IPS-15b (cell line): Measurements from ENCODE around the gene FADS6.
"Not testable (repeated sequence)": the region's sequence is repeated elsewhere in the genome, so short reads cannot be mapped to it uniquely, and the experiment has no call there.

Source experiments
- H3K27me3 ChIP-seq: one replicate; pipeline ENCODE4 v1.6.1; 2013; ENCODE audit warnings: low read length; ENCODE audit not compliant: control insufficient read depth, insufficient read depth
- H3K36me3 ChIP-seq: one replicate; pipeline ENCODE4 v1.6.1; 2013; ENCODE audit warnings: low read length; ENCODE audit not compliant: control insufficient read depth, insufficient read depth
- H3K4me1 ChIP-seq: one replicate; pipeline ENCODE4 v1.6.1; 2013; ENCODE audit warnings: mild to moderate bottlenecking, low read length; ENCODE audit not compliant: control insufficient read depth, insufficient read depth
- H3K4me3 ChIP-seq: one replicate; pipeline ENCODE4 v1.5.1; 2013; ENCODE audit warnings: low read depth, low read length
- H3K9ac ChIP-seq: one replicate; pipeline ENCODE4 v1.6.1; 2013; ENCODE audit warnings: low read depth, mild to moderate bottlenecking, low read length
- H3K9me3 ChIP-seq: one replicate; pipeline ENCODE4 v1.6.1; 2013; ENCODE audit warnings: mild to moderate bottlenecking, low read length; ENCODE audit not compliant: control insufficient read depth, insufficient read depth

Gene FADS6

GRCh38 chr17:74919440-74920305 lies 26.2 kb upstream of the FADS6 start:
- peaks cover 27% of the 10 kb centered on the region for H3K27me3 ChIP-seq
- H3K4me1 ChIP-seq = peaks cover 3% of the 10 kb centered on the region
- no peak overlapping the region for H3K4me3 ChIP-seq
- H3K9me3 ChIP-seq = no peaks in the 10 kb centered on the region
- no peak overlapping the region for H3K9ac ChIP-seq
- H3K36me3 ChIP-seq = peaks cover 3% of the 10 kb centered on the region

DNA sequence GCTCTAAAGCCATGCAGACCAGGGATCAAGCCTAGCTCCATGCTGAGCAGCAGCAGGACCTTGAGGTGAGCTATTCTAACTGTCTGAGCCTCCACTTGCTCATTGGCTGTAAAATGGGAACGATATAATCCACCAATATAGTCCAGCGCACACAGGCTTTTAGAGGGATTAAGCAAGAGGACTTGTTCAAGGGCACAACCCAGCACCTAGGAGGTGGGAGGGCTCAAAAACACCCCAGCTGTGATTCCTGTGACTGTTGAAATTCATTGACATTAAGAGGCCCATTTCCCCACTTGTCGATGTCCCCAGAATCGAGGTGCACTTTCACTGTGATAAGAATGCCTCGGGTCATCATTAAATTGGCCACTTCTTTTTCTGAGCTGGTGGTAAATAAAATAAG lies 25.5 kb upstream of the FADS6 start:
- no peaks in the 10 kb centered on the region for H3K9me3 ChIP-seq
- H3K4me1 ChIP-seq = peaks cover 3% of the 10 kb centered on the region
- peaks cover 20% of the 10 kb centered on the region for H3K27me3 ChIP-seq
- H3K36me3 ChIP-seq = peaks cover 3% of the 10 kb centered on the region
- H3K9ac ChIP-seq = no peak overlapping the region
- H3K4me3 ChIP-seq = no peak overlapping the region

- H3K4me3 ChIP-seq = no peak overlapping the region
- H3K9me3 ChIP-seq = no peaks in the 10 kb centered on the region
- peaks cover 3% of the 10 kb centered on the region for H3K36me3 ChIP-seq
- no peak overlapping the region for H3K9ac ChIP-seq
- peaks cover 11% of the 10 kb centered on the region for H3K27me3 ChIP-seq
- peaks cover 1% of the 10 kb centered on the region for H3K4me1 ChIP-seq
Observed at GRCh38 chr17:74917430-74917829, 24.0 kb upstream of the FADS6 start.

- no peak overlapping the region for H3K4me3 ChIP-seq
- H3K4me1 ChIP-seq = no peaks in the 10 kb centered on the region
- H3K9ac ChIP-seq = no peak overlapping the region
- H3K27me3 ChIP-seq = peaks cover 6% of the 10 kb centered on the region
- H3K36me3 ChIP-seq = peaks cover 3% of the 10 kb centered on the region
- no peaks in the 10 kb centered on the region for H3K9me3 ChIP-seq
Observed at GRCh38 chr17:74916851-74917199, 23.4 kb upstream of the FADS6 start.

- Histone ChIP-seq H3K36me3 (peaks cover 3% of the 10 kb centered on the region), H3K9me3 (no peaks in the 10 kb centered on the region), H3K4me3 (no peak overlapping the region), H3K4me1 (no peaks in the 10 kb centered on the region), H3K9ac (no peak overlapping the region), H3K27me3 (peaks cover 3% of the 10 kb centered on the region)
Observed at GRCh38 chr17:74916136-74916850, 22.9 kb upstream of the FADS6 start.

GRCh38 chr17:74911423-74911822 lies 18.0 kb upstream of the FADS6 start:
- not testable (repeated sequence) for H3K36me3 ChIP-seq, H3K4me1 ChIP-seq, H3K27me3 ChIP-seq, H3K9ac ChIP-seq, H3K4me3 ChIP-seq, H3K9me3 ChIP-seq

DNA sequence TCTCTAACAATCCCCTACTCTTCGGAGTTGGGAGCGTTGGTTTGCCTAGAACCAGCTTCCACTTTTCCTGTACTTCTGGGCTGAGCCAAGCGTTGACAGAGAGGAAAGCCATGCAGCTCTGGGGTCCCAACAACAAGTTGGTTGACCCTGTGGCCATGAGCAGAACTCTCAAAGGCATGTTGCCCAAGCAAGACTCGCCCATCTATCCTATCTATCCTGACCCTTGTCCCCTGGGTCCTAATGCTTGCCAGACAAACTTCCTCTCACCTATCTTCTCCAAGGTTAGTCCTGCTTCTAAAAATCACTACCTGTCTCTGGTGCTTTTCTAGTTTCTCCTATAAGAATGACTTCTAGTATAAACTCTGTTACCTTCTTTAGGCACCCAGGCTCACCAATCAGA lies 15.7 kb upstream of the FADS6 start:
- not testable (repeated sequence) for H3K27me3 ChIP-seq, H3K9me3 ChIP-seq, H3K36me3 ChIP-seq, H3K4me3 ChIP-seq, H3K9ac ChIP-seq, H3K4me1 ChIP-seq

GRCh38 chr17:74907012-74907411 lies 13.6 kb upstream of the FADS6 start:
- H3K9ac ChIP-seq = no peak overlapping the region
- H3K9me3 ChIP-seq = no peaks in the 10 kb centered on the region
- no peaks in the 10 kb centered on the region for H3K27me3 ChIP-seq
- peaks cover 5% of the 10 kb centered on the region for H3K4me1 ChIP-seq
- H3K4me3 ChIP-seq = no peak overlapping the region
- no peaks in the 10 kb centered on the region for H3K36me3 ChIP-seq

GRCh38 chr17:74906214-74906793 lies 12.9 kb upstream of the FADS6 start:
- H3K9me3 ChIP-seq, H3K36me3 ChIP-seq, H3K4me3 ChIP-seq, H3K9ac ChIP-seq, H3K27me3 ChIP-seq, H3K4me1 ChIP-seq: not testable (repeated sequence)

GRCh38 chr17:74904687-74905409 lies 11.4 kb upstream of the FADS6 start:
- H3K9ac ChIP-seq = no peak overlapping the region
- H3K4me3 ChIP-seq = no peak overlapping the region
- H3K36me3 ChIP-seq = no peaks in the 10 kb centered on the region
- H3K27me3 ChIP-seq = no peaks in the 10 kb centered on the region
- no peaks in the 10 kb centered on the region for H3K9me3 ChIP-seq
- peaks cover 5% of the 10 kb centered on the region for H3K4me1 ChIP-seq

DNA sequence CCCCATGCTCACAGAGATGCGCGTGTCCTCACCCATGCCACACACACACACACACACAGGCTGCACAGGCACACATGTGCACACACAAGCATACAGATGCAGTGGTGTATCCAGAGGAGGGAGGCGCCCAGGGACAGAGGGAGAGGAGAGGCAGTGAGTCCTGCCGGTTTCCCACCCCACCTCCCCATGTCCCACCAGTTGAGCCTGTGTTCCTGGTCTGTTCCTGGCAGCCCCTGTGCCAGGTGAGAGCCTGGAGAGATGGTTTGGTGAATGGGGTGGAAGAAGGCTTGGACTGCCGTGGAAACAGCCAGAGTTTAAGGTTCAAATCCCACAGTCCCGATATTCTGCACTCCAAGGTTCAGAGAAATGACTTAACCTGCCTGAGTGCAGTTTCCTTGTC lies 10.2 kb upstream of the FADS6 start:
- no peaks in the 10 kb centered on the region for H3K4me1 ChIP-seq
- H3K27me3 ChIP-seq = no peaks in the 10 kb centered on the region

More for the DNA sequence above, 10.2 kb upstream of the FADS6 start:
- no peaks in the 10 kb centered on the region for H3K9me3 ChIP-seq
- H3K4me3 ChIP-seq = no peak overlapping the region
- no peaks in the 10 kb centered on the region for H3K36me3 ChIP-seq
- no peak overlapping the region for H3K9ac ChIP-seq
